Measurements from ENCODE around the gene BHLHA15. TPM values are rescaled to one million over a fixed set of nuclear protein-coding genes. Genes with fewer than 3 reads are reported as not detected.

The BHLHA15 gene
- total RNA-seq, 2 experiments from 2014 or later, result 0.33 TPM; not detected in 1

GRCh38 chr7:98192781-98193457, 18.3 kb upstream of the BHLHA15 start:
- H3K4me1 Mint-ChIP-seq, result peaks cover 13% of the 10 kb centered on the region
- peaks cover 18% of the 10 kb centered on the region for H3K36me3 Mint-ChIP-seq
- H3K4me3 Mint-ChIP-seq, result no peak overlapping the region
- ATAC-seq (no peak), DNase-seq (no peak)
- no peaks in the 10 kb centered on the region for H3K9me3 Mint-ChIP-seq (ENCODE audit: low read depth)
- CTCF ChIA-PET, result interaction anchor here (1.2 kb wide), 1 partner anchor 49 kb away, joined by 3 read pairs; no protein-coding TSS in a partner anchor
- H3K27ac Mint-ChIP-seq, result no peak overlapping the region
- no peaks in the 10 kb centered on the region for H3K27me3 Mint-ChIP-seq

- CTCF ChIA-PET, result no interaction called here
Observed at GRCh38 chr7:98193474-98194180, 17.6 kb upstream of the BHLHA15 start.

DNA sequence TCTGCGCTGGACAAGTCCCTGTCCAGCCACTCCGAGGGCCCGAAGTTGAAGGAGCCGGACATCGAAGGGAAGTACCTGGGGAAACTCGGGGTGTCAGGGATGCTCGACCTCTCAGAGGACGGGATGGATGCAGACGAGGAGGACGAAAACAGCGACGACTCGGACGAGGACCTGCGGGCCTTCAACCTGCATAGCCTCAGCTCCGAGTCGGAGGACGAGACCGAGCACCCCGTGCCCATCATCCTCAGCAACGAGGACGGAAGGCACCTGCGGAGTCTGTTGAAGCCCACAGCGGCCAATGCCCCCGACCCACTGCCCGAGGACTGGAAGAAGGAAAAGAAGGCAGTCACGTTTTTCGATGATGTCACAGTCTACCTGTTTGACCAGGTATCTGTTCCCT, 17.1 kb upstream of the BHLHA15 start:
- H3K4me3 Mint-ChIP-seq, result no peak overlapping the region
- DNase-seq (no peak), ATAC-seq (no peak)
- H3K9me3 Mint-ChIP-seq (ENCODE audit: low read depth), result peaks cover 3% of the 10 kb centered on the region
- H3K27me3 Mint-ChIP-seq, result no peaks in the 10 kb centered on the region
- CTCF ChIA-PET, result no interaction called here
- no peak overlapping the region for H3K27ac Mint-ChIP-seq
- peaks cover 14% of the 10 kb centered on the region for H3K4me1 Mint-ChIP-seq
- peaks cover 18% of the 10 kb centered on the region for H3K36me3 Mint-ChIP-seq

More at GRCh38 chr7:98193474-98194180, 17.6 kb upstream of the BHLHA15 start:
- DNase-seq (no peak), ATAC-seq (no peak)
- Mint-ChIP-seq H3K4me3 (no peak overlapping the region), H3K9me3 (ENCODE audit: low read depth) (no peaks in the 10 kb centered on the region), H3K4me1 (peaks cover 13% of the 10 kb centered on the region), H3K27me3 (no peaks in the 10 kb centered on the region), H3K27ac (no peak overlapping the region), H3K36me3 (peaks cover 16% of the 10 kb centered on the region)

- Mint-ChIP-seq H3K4me3 (no peak overlapping the region), H3K27me3 (no peaks in the 10 kb centered on the region), H3K27ac (no peak overlapping the region), H3K9me3 (ENCODE audit: low read depth) (peaks cover 4% of the 10 kb centered on the region), H3K36me3 (peaks cover 16% of the 10 kb centered on the region), H3K4me1 (peaks cover 8% of the 10 kb centered on the region)
- CTCF ChIA-PET, result no interaction called here
- DNase-seq, result no peak
- no peak for ATAC-seq
Observed at GRCh38 chr7:98194672-98195457, 16.4 kb upstream of the BHLHA15 start.

GRCh38 chr7:98196706-98197605, 14.3 kb upstream of the BHLHA15 start:
- Mint-ChIP-seq H3K4me3 (no peak overlapping the region), H3K27ac (no peak overlapping the region), H3K4me1 (peaks cover 23% of the 10 kb centered on the region), H3K27me3 (no peaks in the 10 kb centered on the region), H3K36me3 (peaks cover 20% of the 10 kb centered on the region), H3K9me3 (ENCODE audit: low read depth) (peaks cover 4% of the 10 kb centered on the region)
- ATAC-seq, result no peak
- DNase-seq, result no peak
- CTCF ChIA-PET, result no interaction called here

- no peak overlapping the region for H3K4me3 Mint-ChIP-seq
- H3K4me1 Mint-ChIP-seq, result peaks cover 45% of the 10 kb centered on the region
- CTCF ChIA-PET, result interaction anchor here (2.1 kb wide), 1 partner anchor 31 kb away, joined by 4 read pairs; no protein-coding TSS in a partner anchor
- peaks cover 4% of the 10 kb centered on the region for H3K9me3 Mint-ChIP-seq (ENCODE audit: low read depth)
- H3K27me3 Mint-ChIP-seq, result no peaks in the 10 kb centered on the region
- DNase-seq (no peak), ATAC-seq (no peak)
- no peak overlapping the region for H3K27ac Mint-ChIP-seq
- H3K36me3 Mint-ChIP-seq, result peaks cover 22% of the 10 kb centered on the region
Observed at GRCh38 chr7:98199131-98199530, 12.1 kb upstream of the BHLHA15 start.

GRCh38 chr7:98200364-98200763, 10.9 kb upstream of the BHLHA15 start:
- Mint-ChIP-seq H3K9me3 (ENCODE audit: low read depth) (peaks cover 4% of the 10 kb centered on the region), H3K4me3 (peak overlapping the region; percentile 32), H3K36me3 (peaks cover 25% of the 10 kb centered on the region), H3K27ac (peak overlapping the region; percentile 72), H3K4me1 (peaks cover 48% of the 10 kb centered on the region), H3K27me3 (no peaks in the 10 kb centered on the region)
- ATAC-seq, result peak; percentile 31
- CTCF ChIA-PET, result interaction anchor here (1.5 kb wide), 1 partner anchor 179 kb away, joined by 4 read pairs; no protein-coding TSS in a partner anchor
- peak; percentile 52 for DNase-seq

GRCh38 chr7:98202367-98203195, 8.7 kb upstream of the BHLHA15 start:
- Mint-ChIP-seq H3K36me3 (peaks cover 27% of the 10 kb centered on the region), H3K9me3 (ENCODE audit: low read depth) (peaks cover 4% of the 10 kb centered on the region), H3K4me1 (peaks cover 48% of the 10 kb centered on the region), H3K4me3 (peak overlapping the region; percentile 54), H3K27me3 (no peaks in the 10 kb centered on the region), H3K27ac (peak overlapping the region; percentile 84)
- ATAC-seq, result peak; percentile 90
- CTCF ChIA-PET, result interaction anchor here (0.9 to 2.1 kb wide), 8 partner anchors 12 to 676 kb away, joined by 3 to 8 read pairs (median 3); partner anchors contain the start of genes LMTK2 and TRRAP
- peak; percentile 92 for DNase-seq

GRCh38 chr7:98203261-98203963, 7.8 kb upstream of the BHLHA15 start:
- ATAC-seq, result no peak

GRCh38 chr7:98203964-98204605, 7.2 kb upstream of the BHLHA15 start:
- ATAC-seq (no peak), DNase-seq (no peak)
- Mint-ChIP-seq H3K4me1 (peaks cover 46% of the 10 kb centered on the region), H3K27me3 (no peaks in the 10 kb centered on the region), H3K9me3 (ENCODE audit: low read depth) (peaks cover 2% of the 10 kb centered on the region), H3K36me3 (peaks cover 24% of the 10 kb centered on the region), H3K27ac (no peak overlapping the region), H3K4me3 (no peak overlapping the region)
- CTCF ChIA-PET, result interaction anchor here (2.1 kb wide), 1 partner anchor 47 kb away, joined by 7 read pairs; no protein-coding TSS in a partner anchor

More at GRCh38 chr7:98203261-98203963, 7.8 kb upstream of the BHLHA15 start:
- peak; percentile 58 for DNase-seq
- no peak overlapping the region for H3K4me3 Mint-ChIP-seq
- H3K27ac Mint-ChIP-seq, result peak overlapping the region; percentile 84
- peaks cover 4% of the 10 kb centered on the region for H3K9me3 Mint-ChIP-seq (ENCODE audit: low read depth)
- H3K36me3 Mint-ChIP-seq, result peaks cover 26% of the 10 kb centered on the region
- CTCF ChIA-PET, result interaction anchor here (1.2 to 2.1 kb wide), 4 partner anchors 11 to 97 kb away, joined by 3 to 8 read pairs (median 5); partner anchors contain the start of gene LMTK2
- no peaks in the 10 kb centered on the region for H3K27me3 Mint-ChIP-seq
- H3K4me1 Mint-ChIP-seq, result peaks cover 48% of the 10 kb centered on the region

GRCh38 chr7:98204670-98205069, 6.6 kb upstream of the BHLHA15 start:
- CTCF ChIA-PET, result no interaction called here
- Mint-ChIP-seq H3K9me3 (ENCODE audit: low read depth) (no peaks in the 10 kb centered on the region), H3K36me3 (peaks cover 20% of the 10 kb centered on the region), H3K4me3 (no peak overlapping the region), H3K4me1 (peaks cover 46% of the 10 kb centered on the region), H3K27me3 (no peaks in the 10 kb centered on the region), H3K27ac (no peak overlapping the region)
- DNase-seq, result no peak
- no peak for ATAC-seq

All from activated CD8-positive, alpha-beta memory T cell treated with anti-CD3 and anti-CD28 coated beads, Interleukin-2, amount 10 ng/mL, durations not matched to agents 7 days and 5 days (primary cell).